ENCODE results near the gene FKBP5.
A peak's percentile ranks its signal among the peaks of the same experiment; 100 is the strongest.

The FKBP5 gene

GRCh38 chr6:35727935-35728682 is 39.4 kb upstream of the FKBP5 start:
- H3K4me3 ChIP-seq (replicated peaks; ENCODE audit: low read depth, low read length), result peak overlapping the region; percentile 56
- TF ChIP-seq CTCF (IDR thresholded peaks at IDR 0.05; ENCODE audit: low read length, missing control alignments), result no peak
- DNase-seq (ENCODE audit: low read depth), result peak; percentile 98

- TF ChIP-seq CTCF (IDR thresholded peaks at IDR 0.05; ENCODE audit: low read length, missing control alignments), result no peak
- peak; percentile 95 for DNase-seq (ENCODE audit: low read depth)
- peak overlapping the region; percentile 56 for H3K4me3 ChIP-seq (replicated peaks; ENCODE audit: low read depth, low read length)
Observed at GRCh38 chr6:35727231-35727934, 38.7 kb upstream of the FKBP5 start.

GRCh38 chr6:35725721-35726438 is 37.2 kb upstream of the FKBP5 start:
- TF ChIP-seq CTCF (IDR thresholded peaks at IDR 0.05; ENCODE audit: low read length, missing control alignments), result no peak
- H3K4me3 ChIP-seq (replicated peaks; ENCODE audit: low read depth, low read length), result no peak overlapping the region
- DNase-seq (ENCODE audit: low read depth), result peak; percentile 87

GRCh38 chr6:35725081-35725708 is 36.5 kb upstream of the FKBP5 start:
- DNase-seq (ENCODE audit: low read depth), result no peak
- no peak for TF ChIP-seq CTCF (IDR thresholded peaks at IDR 0.05; ENCODE audit: low read length, missing control alignments)
- H3K4me3 ChIP-seq (replicated peaks; ENCODE audit: low read depth, low read length), result no peak overlapping the region

- H3K4me3 ChIP-seq (replicated peaks; ENCODE audit: low read depth, low read length), result no peak overlapping the region
- no peak for DNase-seq (ENCODE audit: low read depth)
- TF ChIP-seq CTCF (IDR thresholded peaks at IDR 0.05; ENCODE audit: low read length, missing control alignments), result no peak
Observed at GRCh38 chr6:35724471-35724870, 35.8 kb upstream of the FKBP5 start.

GRCh38 chr6:35724059-35724458 is 35.3 kb upstream of the FKBP5 start:
- H3K4me3 ChIP-seq (replicated peaks; ENCODE audit: low read depth, low read length), result no peak overlapping the region
- no peak for TF ChIP-seq CTCF (IDR thresholded peaks at IDR 0.05; ENCODE audit: low read length, missing control alignments)
- DNase-seq (ENCODE audit: low read depth), result no peak
